ENCODE data around the gene CTXND1. TPM values are rescaled to one million over a fixed set of nuclear protein-coding genes. Genes with fewer than 3 reads are reported as not detected.

The CTXND1 gene
- total and polyA plus RNA-seq, 5 donors = 0.29 to 3.9 (median 0.53) TPM

DNA sequence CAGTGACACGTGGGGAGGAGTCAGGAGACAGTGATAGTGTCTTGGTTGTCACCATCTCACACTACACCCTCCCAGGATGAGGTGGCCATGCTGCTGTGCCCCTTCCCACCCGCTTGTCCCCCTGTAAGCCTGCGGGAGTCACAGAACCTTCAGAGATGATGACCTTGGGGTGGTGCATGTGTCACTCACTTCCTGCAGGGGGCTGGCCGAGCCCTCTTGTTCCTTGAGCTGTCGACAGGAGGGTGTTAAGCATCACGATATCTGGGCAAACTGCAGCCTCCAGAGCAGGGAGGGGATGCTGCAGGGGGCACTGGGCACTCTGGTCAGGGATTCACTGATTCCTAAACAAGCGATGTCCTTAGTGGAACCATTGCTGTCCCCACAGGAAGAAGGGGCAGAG is 71.5 kb downstream of the CTXND1 start:
- peaks cover 4% of the 10 kb centered on the region for H3K4me1 ChIP-seq (ENCODE audit: control insufficient read depth, insufficient read depth, low read length)
- intact Hi-C loops (cut with DNase I) = no loop called here
- H3K9me3 ChIP-seq (ENCODE audit: control insufficient read depth, low read length) = no peaks in the 10 kb centered on the region
- no peak overlapping the region for H3K4me3 ChIP-seq (ENCODE audit: low read length)
- WGBS = 73% methylated on average over 7 of the region's 7 CpGs
- H3K27me3 ChIP-seq (ENCODE audit: control insufficient read depth, insufficient read depth) = no peaks in the 10 kb centered on the region
- no peak for DNase-seq
- H3K27ac ChIP-seq (ENCODE audit: low read length) = no peak overlapping the region
- no peak for ATAC-seq

DNA sequence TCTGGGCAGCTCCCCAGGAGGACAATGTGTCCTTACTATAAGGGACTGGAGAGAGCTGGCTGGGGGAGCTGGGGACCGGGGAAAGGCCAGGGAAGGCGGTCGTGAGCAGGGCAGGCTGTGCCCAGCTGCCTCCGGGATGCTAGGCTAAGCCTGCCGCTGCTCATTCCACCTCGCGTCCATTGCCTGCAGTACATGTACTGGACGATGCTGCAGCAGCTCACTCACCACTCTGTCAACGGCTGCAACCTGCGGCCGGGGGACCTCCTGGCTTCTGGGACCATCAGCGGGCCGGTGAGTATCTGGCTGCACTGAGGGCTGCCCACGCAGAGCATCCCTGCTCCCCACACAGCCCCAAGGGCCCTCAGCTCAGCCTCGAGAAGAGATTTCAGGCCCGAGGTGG is 72.1 kb downstream of the CTXND1 start:
- no peak overlapping the region for H3K27ac ChIP-seq (ENCODE audit: low read length)
- 93% methylated on average over 16 of the region's 16 CpGs for WGBS
- DNase-seq (no peak), ATAC-seq (no peak)
- no peaks in the 10 kb centered on the region for H3K27me3 ChIP-seq (ENCODE audit: control insufficient read depth, insufficient read depth)
- no peaks in the 10 kb centered on the region for H3K9me3 ChIP-seq (ENCODE audit: control insufficient read depth, low read length)
- no peak overlapping the region for H3K4me3 ChIP-seq (ENCODE audit: low read length)
- H3K4me1 ChIP-seq (ENCODE audit: control insufficient read depth, insufficient read depth, low read length) = peaks cover 4% of the 10 kb centered on the region
- intact Hi-C loops (cut with DNase I) = no loop called here

DNA sequence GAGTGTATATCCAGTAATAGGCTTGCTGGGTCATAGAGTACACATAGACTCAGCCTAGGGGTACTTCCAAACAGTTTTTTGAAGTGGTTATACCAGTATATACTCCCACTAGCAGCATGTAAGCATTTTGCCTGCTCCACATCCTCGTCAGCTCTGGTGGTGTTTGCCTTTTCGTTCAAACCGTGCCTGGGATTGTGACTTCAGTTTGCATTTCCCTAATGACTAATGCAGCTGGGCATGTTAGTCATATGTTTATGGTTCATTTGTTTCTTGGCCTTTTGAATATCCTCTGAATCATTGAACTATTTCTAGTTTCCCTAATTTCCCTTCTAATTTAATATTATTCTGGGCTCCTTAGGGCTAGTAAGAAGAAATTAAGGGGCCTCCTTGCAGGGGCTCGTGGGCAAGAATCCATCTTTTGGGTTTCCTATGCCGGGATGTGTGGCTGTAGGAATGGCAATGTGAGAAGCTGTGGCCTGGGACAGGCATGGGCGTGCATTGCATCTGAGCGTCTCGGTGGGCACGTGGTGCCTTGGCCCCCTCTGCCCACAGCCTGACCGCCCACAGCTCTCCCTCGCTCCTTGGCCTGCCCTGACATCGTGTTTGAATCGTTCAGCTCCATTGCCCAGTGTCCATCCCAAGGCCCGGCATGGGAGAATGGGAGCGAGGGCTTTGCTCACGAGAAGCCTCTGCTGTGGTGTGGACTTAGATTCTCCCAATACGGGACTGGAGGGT is 72.8 kb downstream of the CTXND1 start:
- DNase-seq (no peak), ATAC-seq (no peak)
- no peak overlapping the region for H3K4me3 ChIP-seq (ENCODE audit: low read length)
- WGBS = 88% methylated on average over 17 of the region's 17 CpGs
- H3K9me3 ChIP-seq (ENCODE audit: control insufficient read depth, low read length) = no peaks in the 10 kb centered on the region
- no peaks in the 10 kb centered on the region for H3K27me3 ChIP-seq (ENCODE audit: control insufficient read depth, insufficient read depth)
- no peak overlapping the region for H3K27ac ChIP-seq (ENCODE audit: low read length)
- peaks cover 8% of the 10 kb centered on the region for H3K4me1 ChIP-seq (ENCODE audit: control insufficient read depth, insufficient read depth, low read length)
- intact Hi-C loops (cut with DNase I) = no loop called here

DNA sequence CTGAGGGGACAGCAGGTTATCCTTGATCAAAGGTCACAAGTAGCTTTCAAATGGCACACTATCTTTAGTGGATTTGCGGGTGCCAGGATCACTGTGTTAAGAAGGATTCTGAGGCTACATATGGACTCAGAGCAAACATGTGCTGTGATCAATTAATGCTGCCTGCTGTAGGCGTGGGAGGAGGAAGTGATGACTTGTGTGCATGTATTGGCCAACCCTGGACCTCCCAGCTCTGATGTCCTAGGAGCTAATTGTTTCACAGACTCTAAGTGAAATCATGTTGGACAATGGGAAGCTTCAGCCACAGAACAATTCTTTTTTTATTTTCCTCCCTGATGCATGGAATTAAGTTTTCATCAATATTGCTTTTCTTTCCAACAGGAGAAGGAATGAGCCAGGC is 74.9 kb downstream of the CTXND1 start:
- intact Hi-C loops (cut with DNase I) = no loop called here
- Histone ChIP-seq H3K27ac (ENCODE audit: low read length) (no peak overlapping the region), H3K9me3 (ENCODE audit: control insufficient read depth, low read length) (no peaks in the 10 kb centered on the region), H3K4me3 (ENCODE audit: low read length) (no peak overlapping the region), H3K27me3 (ENCODE audit: control insufficient read depth, insufficient read depth) (no peaks in the 10 kb centered on the region), H3K4me1 (ENCODE audit: control insufficient read depth, insufficient read depth, low read length) (peaks cover 4% of the 10 kb centered on the region)
- no peak for DNase-seq
- 79% methylated on average over 2 of the region's 2 CpGs for WGBS
- no peak for ATAC-seq

DNA sequence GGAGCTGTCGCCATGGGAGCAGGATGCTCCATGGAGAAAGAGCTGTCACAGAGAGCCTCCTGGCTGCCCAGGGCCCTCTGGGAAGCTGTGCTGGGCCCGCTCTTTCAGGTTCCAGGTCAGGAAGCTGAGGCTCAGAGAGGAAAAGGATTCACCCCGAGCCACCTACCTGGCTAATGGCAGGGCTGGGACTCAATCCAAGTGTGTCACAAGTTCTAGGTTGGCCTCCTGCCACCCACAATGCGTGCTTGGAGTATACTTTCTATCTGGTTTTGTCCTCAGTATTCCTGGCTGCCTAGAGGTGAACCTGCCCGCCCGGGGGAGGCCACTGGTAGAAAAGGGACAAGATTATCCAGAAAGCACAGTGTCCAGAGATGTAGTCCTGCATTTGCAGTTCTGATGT is 75.6 kb downstream of the CTXND1 start:
- Histone ChIP-seq H3K27me3 (ENCODE audit: control insufficient read depth, insufficient read depth) (no peaks in the 10 kb centered on the region), H3K4me1 (ENCODE audit: control insufficient read depth, insufficient read depth, low read length) (peaks cover 4% of the 10 kb centered on the region), H3K4me3 (ENCODE audit: low read length) (no peak overlapping the region), H3K27ac (ENCODE audit: low read length) (no peak overlapping the region), H3K9me3 (ENCODE audit: control insufficient read depth, low read length) (no peaks in the 10 kb centered on the region)
- intact Hi-C loops (cut with DNase I) = no loop called here
- no peak for DNase-seq
- no peak for ATAC-seq
- 77% methylated on average over 6 of the region's 6 CpGs for WGBS

DNA sequence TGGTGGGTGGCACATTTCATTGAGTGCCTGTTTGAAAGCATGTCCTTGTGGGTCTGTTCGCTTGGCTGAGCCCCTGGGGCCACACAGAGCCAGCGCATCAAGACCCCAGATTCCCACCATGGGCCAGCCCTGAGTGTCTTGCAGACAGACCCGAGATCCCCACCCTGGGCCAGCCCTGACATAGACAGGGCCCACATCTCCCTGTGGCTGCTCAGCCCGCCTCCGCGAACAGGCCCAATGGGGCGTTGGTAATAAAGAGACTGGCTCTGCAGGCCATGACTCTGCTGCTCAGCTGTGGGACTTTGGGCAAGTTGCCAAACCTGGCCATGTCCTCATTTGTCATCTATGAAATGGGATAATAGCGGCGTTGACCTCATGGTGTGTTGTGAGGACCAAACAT is 76.6 kb downstream of the CTXND1 start:
- Histone ChIP-seq H3K27me3 (ENCODE audit: control insufficient read depth, insufficient read depth) (no peaks in the 10 kb centered on the region), H3K4me3 (ENCODE audit: low read length) (no peak overlapping the region), H3K27ac (ENCODE audit: low read length) (no peak overlapping the region), H3K9me3 (ENCODE audit: control insufficient read depth, low read length) (no peaks in the 10 kb centered on the region), H3K4me1 (ENCODE audit: control insufficient read depth, insufficient read depth, low read length) (peaks cover 4% of the 10 kb centered on the region)
- intact Hi-C loops (cut with DNase I) = no loop called here
- no peak for DNase-seq
- WGBS = 93% methylated on average over 9 of the region's 9 CpGs
- ATAC-seq = no peak

DNA sequence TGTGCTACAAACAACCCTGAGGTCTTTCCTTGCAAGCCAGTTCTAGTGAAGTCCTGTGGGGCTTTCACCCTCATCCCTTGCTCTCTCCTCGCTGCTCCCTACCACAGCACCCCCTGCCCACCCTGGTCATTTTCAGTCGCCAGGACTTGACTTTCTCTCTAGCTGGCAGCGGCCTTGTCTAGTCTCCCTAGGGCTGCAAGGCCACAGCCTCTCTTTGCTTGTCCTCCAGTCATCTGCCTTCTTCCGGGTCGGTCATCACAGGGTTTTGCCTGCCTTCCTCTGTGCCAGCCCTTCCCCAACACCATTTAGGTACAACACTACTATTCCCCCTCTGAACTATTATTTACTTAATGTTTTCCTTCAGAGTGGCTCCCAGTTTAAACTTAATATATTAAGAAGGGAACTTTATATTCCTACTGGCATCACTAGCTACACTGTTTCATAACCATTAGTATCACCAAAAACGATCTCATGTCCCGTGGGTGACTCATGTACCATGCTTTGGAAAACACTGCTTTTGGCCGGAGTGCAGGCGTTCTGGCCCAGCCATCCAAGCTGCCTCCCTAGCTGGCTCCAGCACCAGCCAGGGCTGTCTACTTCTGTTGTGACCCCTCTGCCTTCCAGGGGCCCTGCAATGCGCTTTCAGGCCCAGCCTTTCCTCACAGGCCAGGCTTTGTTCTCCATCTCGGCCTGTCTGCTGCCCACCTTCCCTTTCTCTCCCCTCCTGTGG is 77.8 kb downstream of the CTXND1 start:
- peak in 1 of 3 donors; percentile 40 for DNase-seq
- Histone ChIP-seq H3K9me3 (ENCODE audit: control insufficient read depth, low read length) (no peaks in the 10 kb centered on the region), H3K4me3 (ENCODE audit: low read length) (no peak overlapping the region), H3K27ac (ENCODE audit: low read length) (no peak overlapping the region), H3K27me3 (ENCODE audit: control insufficient read depth, insufficient read depth) (no peaks in the 10 kb centered on the region), H3K4me1 (ENCODE audit: control insufficient read depth, insufficient read depth, low read length) (peaks cover 4% of the 10 kb centered on the region)
- intact Hi-C loops (cut with DNase I) = no loop called here
- ATAC-seq = peak; percentile 64 to 74
- 76% methylated on average over 11 of the region's 11 CpGs for WGBS

DNA sequence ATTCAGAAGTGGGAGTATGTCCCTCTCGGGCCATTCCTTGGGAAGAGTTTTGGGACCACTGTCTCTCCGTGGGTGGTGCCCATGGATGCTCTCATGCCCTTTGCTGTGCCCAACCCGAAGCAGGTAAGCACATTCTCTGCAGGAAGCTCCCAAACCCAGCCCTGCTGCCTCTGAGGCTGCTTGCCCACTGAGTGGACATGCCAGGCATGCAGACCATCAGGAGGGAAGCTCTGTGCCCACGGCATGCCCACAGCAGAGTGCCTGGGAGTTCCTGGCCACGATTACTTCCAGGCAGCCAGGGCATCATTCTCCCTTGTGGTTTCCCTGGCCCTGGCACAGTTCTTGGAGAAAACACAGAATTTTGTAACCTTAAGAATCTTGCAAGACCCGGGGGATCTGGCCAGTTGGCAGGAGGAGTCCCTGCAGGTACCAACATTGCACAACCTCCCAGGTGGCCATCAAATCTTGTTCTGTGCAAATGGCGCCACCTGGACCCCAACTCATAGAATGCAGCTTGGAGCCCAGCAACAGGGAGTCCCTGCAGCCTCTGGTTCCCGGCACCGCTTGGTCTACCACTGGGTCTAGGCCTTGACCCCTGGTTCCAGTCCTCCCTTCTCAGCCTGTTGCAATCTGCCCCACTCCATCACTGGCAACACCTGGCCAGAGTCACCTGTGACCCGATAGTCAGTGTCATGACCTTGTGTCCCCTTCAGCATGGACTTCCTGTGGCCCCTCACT is 78.8 kb downstream of the CTXND1 start:
- peaks cover 4% of the 10 kb centered on the region for H3K4me1 ChIP-seq (ENCODE audit: control insufficient read depth, insufficient read depth, low read length)
- H3K27me3 ChIP-seq (ENCODE audit: control insufficient read depth, insufficient read depth) = no peaks in the 10 kb centered on the region
- DNase-seq (peak in 2 of 3 donors; percentile 75 to 79), ATAC-seq (peak in 1 of 2 donors; percentile 58)
- intact Hi-C loops (cut with DNase I) = no loop called here
- no peak overlapping the region for H3K4me3 ChIP-seq (ENCODE audit: low read length)
- no peak overlapping the region for H3K27ac ChIP-seq (ENCODE audit: low read length)
- no peaks in the 10 kb centered on the region for H3K9me3 ChIP-seq (ENCODE audit: control insufficient read depth, low read length)
- 70% methylated on average over 10 of the region's 10 CpGs for WGBS

DNA sequence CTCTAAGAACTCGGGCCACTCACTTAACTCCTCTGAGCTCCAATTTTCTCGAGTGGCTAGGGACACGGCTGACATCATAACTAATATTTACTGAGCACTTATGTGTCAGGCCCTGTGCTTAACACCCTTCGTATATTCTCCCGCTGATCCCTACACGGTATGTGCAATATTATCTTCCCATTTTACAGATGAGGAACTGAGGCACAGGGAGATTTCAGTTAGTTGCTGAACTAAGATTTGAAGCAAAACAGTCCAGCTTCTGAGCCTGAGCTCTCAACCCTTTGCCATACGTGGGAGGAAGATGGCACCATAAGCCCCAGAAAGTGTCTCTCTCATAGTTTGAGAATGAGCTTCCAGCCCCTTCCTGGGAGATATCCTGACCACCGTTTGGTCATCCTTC is 79.6 kb downstream of the CTXND1 start:
- no peak overlapping the region for H3K27ac ChIP-seq (ENCODE audit: low read length)
- intact Hi-C loops (cut with DNase I) = no loop called here
- ATAC-seq (no peak), DNase-seq (no peak)
- 83% methylated on average over 8 of the region's 8 CpGs for WGBS
- peaks cover 4% of the 10 kb centered on the region for H3K4me1 ChIP-seq (ENCODE audit: control insufficient read depth, insufficient read depth, low read length)
- H3K4me3 ChIP-seq (ENCODE audit: low read length) = no peak overlapping the region
- H3K9me3 ChIP-seq (ENCODE audit: control insufficient read depth, low read length) = no peaks in the 10 kb centered on the region
- no peaks in the 10 kb centered on the region for H3K27me3 ChIP-seq (ENCODE audit: control insufficient read depth, insufficient read depth)

DNA sequence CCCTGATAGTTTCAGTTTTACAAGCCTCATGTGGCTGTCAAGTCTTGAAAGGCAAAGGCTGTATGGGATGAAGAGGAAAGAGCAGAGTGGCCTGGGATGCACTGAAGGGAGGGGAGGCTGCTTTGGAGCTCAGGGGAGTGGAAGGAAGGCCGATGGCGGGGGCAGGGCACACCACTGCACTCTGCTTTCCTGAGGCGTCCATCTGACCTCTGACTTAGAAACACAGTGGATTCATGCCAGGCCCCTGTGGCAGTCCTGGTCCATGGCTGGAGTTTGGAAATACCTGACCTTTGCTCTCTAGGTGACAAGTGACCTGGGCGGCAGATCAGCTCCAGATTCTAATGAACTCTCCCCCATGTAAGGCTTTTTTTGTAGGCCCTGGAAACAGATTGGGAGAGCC is 80.2 kb downstream of the CTXND1 start:
- ATAC-seq (no peak), DNase-seq (no peak)
- peaks cover 4% of the 10 kb centered on the region for H3K4me1 ChIP-seq (ENCODE audit: control insufficient read depth, insufficient read depth, low read length)
- H3K27me3 ChIP-seq (ENCODE audit: control insufficient read depth, insufficient read depth) = no peaks in the 10 kb centered on the region
- no peaks in the 10 kb centered on the region for H3K9me3 ChIP-seq (ENCODE audit: control insufficient read depth, low read length)
- intact Hi-C loops (cut with DNase I) = no loop called here
- H3K4me3 ChIP-seq (ENCODE audit: low read length) = no peak overlapping the region
- WGBS = 73% methylated on average over 4 of the region's 4 CpGs
- H3K27ac ChIP-seq (ENCODE audit: low read length) = no peak overlapping the region

DNA sequence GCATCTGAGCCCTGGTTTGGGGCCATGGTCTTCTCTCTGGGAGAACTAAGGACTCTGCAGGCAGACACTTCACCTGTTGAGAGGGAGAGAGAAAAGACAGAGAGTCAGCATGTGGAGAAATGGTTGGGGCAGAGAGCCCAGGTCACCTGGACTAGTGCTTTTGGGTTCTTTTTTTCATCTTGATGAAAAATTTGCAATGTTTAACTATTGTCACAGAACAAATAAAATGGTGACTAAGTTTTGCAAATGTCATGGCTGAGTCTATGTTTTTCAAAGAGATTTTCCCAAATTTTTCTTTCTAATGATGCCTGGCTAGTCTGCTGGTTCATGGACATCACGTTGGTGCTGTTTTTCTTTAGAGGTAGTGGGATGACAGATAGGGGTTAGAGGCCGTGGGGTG is 81.4 kb downstream of the CTXND1 start:
- no peaks in the 10 kb centered on the region for H3K27me3 ChIP-seq (ENCODE audit: control insufficient read depth, insufficient read depth)
- 89% methylated on average over 2 of the region's 2 CpGs for WGBS
- intact Hi-C loops (cut with DNase I) = no loop called here
- H3K4me3 ChIP-seq (ENCODE audit: low read length) = no peak overlapping the region
- no peak overlapping the region for H3K27ac ChIP-seq (ENCODE audit: low read length)
- DNase-seq (no peak), ATAC-seq (no peak)
- H3K9me3 ChIP-seq (ENCODE audit: control insufficient read depth, low read length) = no peaks in the 10 kb centered on the region
- peaks cover 4% of the 10 kb centered on the region for H3K4me1 ChIP-seq (ENCODE audit: control insufficient read depth, insufficient read depth, low read length)
